Sigmoid colon (tissue), 4 donors: Measurements from ENCODE around the gene ZNF79.

Experiments
- CTCF ChIP-seq, 4 experiments: fragments of 450-650 bp in 3 of 4; fragments of 200-600 bp in 1 of 4; IDR thresholded peaks; one replicate each; pipeline ENCODE4 v1.5.1; 2016 to 2019; ENCODE audit warnings: antibody characterized with exemption in 4 of 4, mild to moderate bottlenecking in 3 of 4, moderate library complexity in 2 of 4
- POLR2AphosphoS5 ChIP-seq, 4 donors: sonication (generic); formaldehyde crosslinking; IDR thresholded peaks; one replicate each; pipeline ENCODE4 v1.6.1; 2017; ENCODE audit warnings: antibody characterized with exemption in 4 of 4

- TF ChIP-seq CTCF (IDR thresholded peaks at IDR 0.05) (no peak), POLR2AphosphoS5 (IDR thresholded peaks at IDR 0.05) (no peak)
Observed at GRCh38 chr9:127467621-127468020, 43.4 kb downstream of the ZNF79 start.
